ENCODE results near the gene CPN1. TPM values are rescaled to one million over a fixed set of nuclear protein-coding genes. Genes with fewer than 3 reads are reported as not detected.

The CPN1 gene
- total RNA-seq, 4 donors from 2014 or later = not detected

DNA sequence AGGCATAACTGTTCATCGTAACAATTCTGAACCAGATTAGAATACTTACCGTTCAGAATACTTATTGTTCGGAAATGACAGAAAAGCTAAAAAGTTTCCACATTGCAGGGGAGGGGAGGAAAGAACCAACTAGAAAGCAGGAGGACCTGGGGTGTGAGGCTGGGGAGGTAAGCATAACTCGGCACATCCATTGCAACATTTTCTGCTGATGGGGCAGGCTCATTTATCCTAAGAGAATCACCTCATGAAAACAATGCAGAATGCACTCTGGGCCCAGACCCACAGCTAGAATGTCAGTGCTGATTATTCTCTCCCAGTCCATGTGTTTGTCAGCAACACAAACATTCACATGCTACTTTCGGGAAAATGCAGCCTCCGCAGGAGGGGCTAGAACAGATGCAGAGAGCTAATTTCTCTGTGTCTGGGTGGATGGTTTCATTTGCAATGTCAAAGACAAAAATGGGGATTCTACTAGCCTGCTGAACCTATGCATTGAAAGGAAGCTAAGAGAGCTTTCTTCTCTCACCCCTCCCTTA, 81.5 kb downstream of the CPN1 start:
- Histone ChIP-seq H3K36me3 (no peaks in the 10 kb centered on the region), H3K9me3 (no peaks in the 10 kb centered on the region), H3K27ac (no peak overlapping the region), H3K27me3 (no peaks in the 10 kb centered on the region), H3K4me1 (peaks cover 0 to 28% (median 0%) of the 10 kb centered on the region in 4 donors), H3K4me3 (no peak overlapping the region)
- DNase-seq = no peak
- TF ChIP-seq, protein P1, sequence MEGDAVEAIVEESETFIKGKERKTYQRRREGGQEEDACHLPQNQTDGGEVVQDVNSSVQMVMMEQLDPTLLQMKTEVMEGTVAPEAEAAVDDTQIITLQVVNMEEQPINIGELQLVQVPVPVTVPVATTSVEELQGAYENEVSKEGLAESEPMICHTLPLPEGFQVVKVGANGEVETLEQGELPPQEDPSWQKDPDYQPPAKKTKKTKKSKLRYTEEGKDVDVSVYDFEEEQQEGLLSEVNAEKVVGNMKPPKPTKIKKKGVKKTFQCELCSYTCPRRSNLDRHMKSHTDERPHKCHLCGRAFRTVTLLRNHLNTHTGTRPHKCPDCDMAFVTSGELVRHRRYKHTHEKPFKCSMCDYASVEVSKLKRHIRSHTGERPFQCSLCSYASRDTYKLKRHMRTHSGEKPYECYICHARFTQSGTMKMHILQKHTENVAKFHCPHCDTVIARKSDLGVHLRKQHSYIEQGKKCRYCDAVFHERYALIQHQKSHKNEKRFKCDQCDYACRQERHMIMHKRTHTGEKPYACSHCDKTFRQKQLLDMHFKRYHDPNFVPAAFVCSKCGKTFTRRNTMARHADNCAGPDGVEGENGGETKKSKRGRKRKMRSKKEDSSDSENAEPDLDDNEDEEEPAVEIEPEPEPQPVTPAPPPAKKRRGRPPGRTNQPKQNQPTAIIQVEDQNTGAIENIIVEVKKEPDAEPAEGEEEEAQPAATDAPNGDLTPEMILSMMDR (IDR thresholded peaks at IDR 0.05) = no peak
- TF ChIP-seq POLR2A (IDR thresholded peaks at IDR 0.05) = no peak

DNA sequence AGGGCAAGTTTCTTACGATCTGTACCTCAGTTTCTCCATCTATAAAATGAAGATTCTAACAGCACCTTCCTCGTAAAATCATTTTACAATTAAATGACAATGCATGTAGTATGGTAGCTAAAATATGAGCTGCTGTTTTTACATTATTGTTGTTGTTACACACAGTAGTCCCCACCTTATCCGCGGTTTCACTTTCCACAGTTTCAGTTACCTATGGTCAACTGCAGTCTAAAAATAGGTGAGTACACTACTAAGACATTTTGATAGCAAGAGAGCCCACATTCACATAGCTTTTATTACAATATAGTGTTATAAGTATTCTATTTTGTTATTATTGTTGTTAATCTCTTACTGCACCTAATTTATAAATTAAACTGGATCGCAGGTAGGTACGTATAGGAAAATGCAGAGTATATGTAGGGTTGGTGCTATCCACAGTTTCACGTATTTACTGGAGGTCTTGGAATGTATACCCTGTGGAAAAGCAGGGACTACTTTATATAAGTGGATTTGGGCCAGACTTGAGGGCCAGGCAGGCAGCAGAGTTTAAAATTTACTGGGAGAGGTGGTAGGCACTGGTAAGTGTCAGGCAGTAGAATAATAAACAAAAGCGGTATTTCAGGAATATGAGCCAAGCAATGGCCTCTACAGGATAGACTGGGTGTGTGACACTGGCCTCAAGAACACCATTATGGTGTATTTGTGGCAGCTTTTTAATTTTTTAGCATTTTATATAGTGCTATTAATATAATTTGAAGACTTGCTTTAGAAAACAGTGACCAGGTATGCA, 82.2 kb downstream of the CPN1 start:
- Histone ChIP-seq H3K4me1 (peaks cover 0 to 34% (median 2%) of the 10 kb centered on the region in 4 donors), H3K36me3 (no peaks in the 10 kb centered on the region), H3K27me3 (no peaks in the 10 kb centered on the region), H3K27ac (no peak overlapping the region), H3K4me3 (no peak overlapping the region), H3K9me3 (no peaks in the 10 kb centered on the region)
- no peak for TF ChIP-seq POLR2A (IDR thresholded peaks at IDR 0.05)
- TF ChIP-seq, protein P1 (IDR thresholded peaks at IDR 0.05) = no peak
- no peak for DNase-seq

DNA sequence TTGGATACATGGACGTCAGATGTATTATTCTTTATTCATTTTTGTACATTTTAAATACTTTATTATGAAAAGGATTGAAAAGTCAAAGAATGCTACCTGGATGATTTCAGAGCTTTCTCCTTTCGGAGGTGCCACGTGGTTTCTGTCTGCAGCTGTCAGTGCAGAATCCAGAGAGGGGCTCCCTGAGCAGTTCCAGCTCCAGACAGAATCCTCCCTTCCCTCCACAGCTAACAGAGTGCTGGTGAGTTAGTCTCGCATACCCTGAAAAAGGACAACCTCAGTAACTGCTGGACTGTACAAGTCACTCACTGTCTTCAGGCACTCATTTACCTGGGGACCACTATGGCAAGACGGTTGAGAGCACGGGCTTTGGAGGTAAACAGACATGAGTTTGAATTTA, 82.8 kb downstream of the CPN1 start:
- Histone ChIP-seq H3K4me3 (no peak overlapping the region), H3K27ac (no peak overlapping the region), H3K4me1 (peaks cover 0 to 38% (median 3%) of the 10 kb centered on the region in 4 donors), H3K36me3 (no peaks in the 10 kb centered on the region), H3K27me3 (no peaks in the 10 kb centered on the region), H3K9me3 (no peaks in the 10 kb centered on the region)
- no peak for DNase-seq
- no peak for TF ChIP-seq POLR2A (IDR thresholded peaks at IDR 0.05)
- TF ChIP-seq, protein P1 (IDR thresholded peaks at IDR 0.05) = no peak

DNA sequence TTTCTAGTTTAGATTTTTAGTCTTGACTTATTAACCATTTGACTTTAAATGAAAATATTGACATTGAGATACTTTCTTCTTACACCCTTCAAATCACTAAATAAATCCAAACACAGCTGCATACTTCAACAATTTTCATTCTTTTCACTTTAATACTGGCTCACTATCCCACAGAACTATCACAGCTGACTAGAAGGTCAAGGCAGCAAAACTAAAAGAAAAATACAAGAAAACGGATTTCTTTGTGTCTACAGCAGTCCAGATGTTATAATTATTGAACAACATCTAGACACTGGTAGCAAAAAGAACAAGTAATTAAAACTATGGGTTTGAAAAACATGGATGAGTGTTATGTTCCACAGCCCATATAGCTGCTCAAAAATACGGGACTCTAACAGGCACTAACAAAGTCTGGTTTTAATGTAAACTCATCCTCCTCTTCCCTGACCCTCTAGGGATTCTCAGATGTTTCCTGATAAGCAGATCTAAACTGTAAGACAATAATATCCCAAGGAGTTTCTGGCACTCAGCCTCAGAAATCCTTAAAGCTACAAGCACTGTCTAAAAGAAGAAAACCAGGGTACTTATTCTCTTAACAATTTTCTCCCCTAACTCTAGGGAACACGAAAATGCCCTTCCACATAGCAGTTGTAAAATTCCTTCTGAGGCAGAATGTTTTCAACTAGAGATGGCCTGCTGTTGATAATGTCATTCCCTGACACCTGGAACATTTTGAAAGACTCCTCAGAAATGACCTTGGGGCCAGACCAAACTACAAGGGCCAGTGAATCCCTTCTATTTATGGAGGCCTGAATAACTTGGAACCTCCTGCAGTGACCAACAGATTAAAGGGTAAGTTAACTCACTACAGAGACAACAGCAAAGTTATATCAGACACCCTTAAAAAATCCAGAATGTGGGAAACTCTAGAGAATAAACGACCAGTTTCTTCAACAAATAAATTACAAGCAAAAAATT, 84.7 kb downstream of the CPN1 start:
- no peak overlapping the region for H3K4me3 ChIP-seq
- no peaks in the 10 kb centered on the region for H3K36me3 ChIP-seq
- H3K27me3 ChIP-seq = no peaks in the 10 kb centered on the region
- DNase-seq = no peak
- no peaks in the 10 kb centered on the region for H3K9me3 ChIP-seq
- H3K4me1 ChIP-seq = peaks cover 0 to 38% (median 3%) of the 10 kb centered on the region in 4 donors
- peak overlapping the region in 2 of 4 donors; percentile 3 to 21 for H3K27ac ChIP-seq
- TF ChIP-seq, protein P1 (IDR thresholded peaks at IDR 0.05) = no peak
- no peak for TF ChIP-seq POLR2A (IDR thresholded peaks at IDR 0.05)

DNA sequence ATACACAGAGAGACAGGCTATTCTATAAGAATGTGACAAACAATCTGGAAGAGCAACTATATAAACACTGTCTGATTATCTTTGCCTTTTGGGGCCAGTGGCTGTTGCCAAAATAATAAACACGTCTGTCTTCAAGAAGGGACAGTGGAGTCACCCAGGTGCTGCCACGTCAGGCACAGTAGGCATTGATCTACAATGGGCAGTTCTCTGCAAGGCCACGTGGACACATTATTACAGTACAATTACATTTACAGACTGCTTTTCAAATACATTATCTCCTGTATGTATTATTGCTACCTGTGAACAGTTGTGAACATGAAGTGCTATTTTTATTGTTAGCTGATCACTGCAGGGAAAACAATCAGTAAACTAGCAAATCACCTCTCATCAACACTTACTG, 86.0 kb downstream of the CPN1 start:
- Histone ChIP-seq H3K4me1 (peaks cover 0 to 38% (median 3%) of the 10 kb centered on the region in 4 donors), H3K9me3 (no peaks in the 10 kb centered on the region), H3K36me3 (no peaks in the 10 kb centered on the region), H3K27me3 (no peaks in the 10 kb centered on the region), H3K4me3 (no peak overlapping the region), H3K27ac (no peak overlapping the region)
- no peak for TF ChIP-seq POLR2A (IDR thresholded peaks at IDR 0.05)
- TF ChIP-seq, protein P1 (IDR thresholded peaks at IDR 0.05) = no peak
- no peak for DNase-seq
